ENCODE measurements around the gene CAMTA1.

The CAMTA1 gene

GRCh38 chr1:7732331-7732730 lies 947.1 kb downstream of the CAMTA1 start:
- DNase-seq (ENCODE audit: low read depth in 2 of 2, low spot score in 1 of 2), result no peak

- no peak for DNase-seq (ENCODE audit: low read depth in 2 of 2, low spot score in 1 of 2)
These were observed 948.0 kb downstream of the CAMTA1 start for GRCh38 chr1:7733276-7733675.

- no peak for DNase-seq (ENCODE audit: low read depth in 2 of 2, low spot score in 1 of 2)
These were observed 952.8 kb downstream of the CAMTA1 start for GRCh38 chr1:7738044-7738443.

- no peak for DNase-seq (ENCODE audit: low read depth in 2 of 2, low spot score in 1 of 2)
These were observed 958.1 kb downstream of the CAMTA1 start for GRCh38 chr1:7743346-7743745.

GRCh38 chr1:7744882-7745281 lies 959.6 kb downstream of the CAMTA1 start:
- no peak for DNase-seq (ENCODE audit: low read depth in 2 of 2, low spot score in 1 of 2)

GRCh38 chr1:7745783-7746182 lies 960.5 kb downstream of the CAMTA1 start:
- no peak for DNase-seq (ENCODE audit: low read depth in 2 of 2, low spot score in 1 of 2)

GRCh38 chr1:7747605-7748004 lies 962.4 kb downstream of the CAMTA1 start:
- DNase-seq (ENCODE audit: low read depth in 2 of 2, low spot score in 1 of 2), result no peak

- no peak for DNase-seq (ENCODE audit: low read depth in 2 of 2, low spot score in 1 of 2)
These were observed 963.9 kb downstream of the CAMTA1 start for GRCh38 chr1:7749126-7749525.

- no peak for DNase-seq (ENCODE audit: low read depth in 2 of 2, low spot score in 1 of 2)
These were observed 965.9 kb downstream of the CAMTA1 start for GRCh38 chr1:7751174-7751573.

- peak in 1 of 2 donors; percentile 24 for DNase-seq (ENCODE audit: low read depth in 2 of 2, low spot score in 1 of 2)
These were observed 967.5 kb downstream of the CAMTA1 start for GRCh38 chr1:7752512-7753417.

GRCh38 chr1:7753641-7754040 lies 968.4 kb downstream of the CAMTA1 start:
- DNase-seq (ENCODE audit: low read depth in 2 of 2, low spot score in 1 of 2), result no peak

GRCh38 chr1:7754234-7754633 lies 969.0 kb downstream of the CAMTA1 start:
- DNase-seq (ENCODE audit: low read depth in 2 of 2, low spot score in 1 of 2), result no peak

- no peak for DNase-seq (ENCODE audit: low read depth in 2 of 2, low spot score in 1 of 2)
These were observed 970.2 kb downstream of the CAMTA1 start for GRCh38 chr1:7755448-7755847.

- no peak for DNase-seq (ENCODE audit: low read depth in 2 of 2, low spot score in 1 of 2)
These were observed 975.0 kb downstream of the CAMTA1 start for GRCh38 chr1:7760245-7760644.

GRCh38 chr1:7761103-7761502 lies 975.8 kb downstream of the CAMTA1 start:
- no peak for DNase-seq (ENCODE audit: low read depth in 2 of 2, low spot score in 1 of 2)

- no peak for DNase-seq (ENCODE audit: low read depth in 2 of 2, low spot score in 1 of 2)
These were observed 981.9 kb downstream of the CAMTA1 start for GRCh38 chr1:7767176-7767575.

GRCh38 chr1:7768583-7768982 lies 983.3 kb downstream of the CAMTA1 start:
- no peak for DNase-seq (ENCODE audit: low read depth in 2 of 2, low spot score in 1 of 2)

- DNase-seq (ENCODE audit: low read depth in 2 of 2, low spot score in 1 of 2), result no peak
These were observed 984.6 kb downstream of the CAMTA1 start for GRCh38 chr1:7769673-7770412.

- DNase-seq (ENCODE audit: low read depth in 2 of 2, low spot score in 1 of 2), result no peak
These were observed 985.4 kb downstream of the CAMTA1 start for GRCh38 chr1:7770669-7770996.

GRCh38 chr1:7770997-7771822 lies 986.0 kb downstream of the CAMTA1 start, which contains the start of gene VAMP3:
Gene VAMP3 (plus strand): TSS chr1:7771296. CDS start chr1:7771384, 88 bp downstream.
- peak; percentile 77 to 78 for DNase-seq (ENCODE audit: low read depth in 2 of 2, low spot score in 1 of 2)

- DNase-seq (ENCODE audit: low read depth in 2 of 2, low spot score in 1 of 2), result no peak
These were observed 986.6 kb downstream of the CAMTA1 start for GRCh38 chr1:7771823-7772299.

Data from stimulated activated CD8-positive, alpha-beta memory T cell treated with anti-CD3 and anti-CD28 coated beads, Interleukin-4, amount 100 ng/mL, for 4 hours (primary cell).